K562 (cell line): ENCODE data around the gene ICAM3. TPM values are rescaled to one million over a fixed set of nuclear protein-coding genes. Genes with fewer than 3 reads are reported as not detected.
A peak's percentile ranks its signal among the peaks of the same experiment; 100 is the strongest.

Experiments used
- ATF1 ChIP-seq, 2 experiments: fragments of 450-650 bp in 1 of 2; IDR thresholded peaks; 2 replicates each; pipeline ENCODE4 v1.6.1; 2016; ENCODE audit warnings: missing compliant biosample characterization in 1 of 2, missing genetic modification characterization in 1 of 2
- CTBP1 ChIP-seq: fragments of 450-650 bp; IDR thresholded peaks from 2 replicates; pipeline ENCODE4 v1.6.1; 2016; ENCODE audit warnings: borderline replicate concordance
- E2F6 ChIP-seq, 2 experiments: IDR thresholded peaks; 2 replicates each; pipeline ENCODE4 v1.6.1; 2011; ENCODE audit warnings: borderline replicate concordance in 1 of 2, control low read depth in 1 of 2, low read depth in 1 of 2, low read length in 1 of 2, mild to moderate bottlenecking in 1 of 2, mixed read lengths in 1 of 2, moderate library complexity in 1 of 2; ENCODE audit not compliant: insufficient read depth in 1 of 2, insufficient read length in 1 of 2, poor library complexity in 1 of 2, severe bottlenecking in 1 of 2; ENCODE audit errors: extremely low read depth in 1 of 2
- LCOR ChIP-seq: sonication (generic); formaldehyde crosslinking; IDR thresholded peaks from 2 replicates; pipeline ENCODE4 v1.8.0; 2022; ENCODE audit warnings: mild to moderate bottlenecking, missing genetic modification reagents
- POLR2A ChIP-seq: fragments of 450-650 bp; conservative IDR thresholded peaks from 2 replicates; pipeline ENCODE4 v1.6.1; 2016
- POLR2B ChIP-seq: fragments of 450-650 bp; IDR thresholded peaks from 2 replicates; pipeline ENCODE4 v1.6.1; 2018; ENCODE audit warnings: low read depth; ENCODE audit not compliant: partially characterized antibody
- ZNF512 ChIP-seq: IDR thresholded peaks from 2 replicates; pipeline ENCODE4 v1.6.1; 2016; ENCODE audit warnings: missing genetic modification characterization, missing compliant biosample characterization
- polyA plus RNA-seq, 8 experiments: library from polyadenylated mRNA; depleted of rRNA in 4 of 8; stranded (reverse) in 5 of 8; unstranded in 3 of 8; fragments of >200 nt; fragmentation: Nextera tagmentation in 2 of 8; fragmentation: Illumina TruSeq in 1 of 8; extraction: Ambion mirVana in 2 of 8; extraction: Trizol in 1 of 8; gene quantifications; 2 replicates each; pipeline versions ENCODE4 v1.2.1 to v1.2.3, GENCODE V29; 2011 to 2014; ENCODE audit warnings: inconsistent platforms in 1 of 8, missing spikeins in 1 of 8
- total RNA-seq, 7 experiments: library from RNA; depleted of rRNA in 6 of 7; stranded (reverse); fragments of >200 nt in 6 of 7; fragmentation: Illumina TruSeq in 2 of 7; extraction: Trizol in 2 of 7; gene quantifications; 2 replicates each; pipeline versions ENCODE4 v1.2.1 to v1.2.3, GENCODE V29; 2011 to 2021; ENCODE audit warnings: low replicate concordance in 1 of 7
- TF ChIP-seq, protein P1 (sequence below): fragments of 150-350 bp; IDR thresholded peaks from 2 replicates; pipeline ENCODE4 v1.6.1; 2014; ENCODE audit warnings: low read depth, mild to moderate bottlenecking, low read length, borderline replicate concordance
- TF ChIP-seq, protein P2 (sequence below): fragments of 450-650 bp; IDR thresholded peaks from 2 replicates; pipeline ENCODE4 v1.6.1; 2017; ENCODE audit warnings: antibody characterized with exemption, mild to moderate bottlenecking

The ICAM3 gene
- total and polyA plus RNA-seq, 9 of the 15 experiments (the other 6 are each of a cell fraction or from before 2014, with no cell fraction given), result 6.5 to 39.5 (median 24.2) TPM

DNA sequence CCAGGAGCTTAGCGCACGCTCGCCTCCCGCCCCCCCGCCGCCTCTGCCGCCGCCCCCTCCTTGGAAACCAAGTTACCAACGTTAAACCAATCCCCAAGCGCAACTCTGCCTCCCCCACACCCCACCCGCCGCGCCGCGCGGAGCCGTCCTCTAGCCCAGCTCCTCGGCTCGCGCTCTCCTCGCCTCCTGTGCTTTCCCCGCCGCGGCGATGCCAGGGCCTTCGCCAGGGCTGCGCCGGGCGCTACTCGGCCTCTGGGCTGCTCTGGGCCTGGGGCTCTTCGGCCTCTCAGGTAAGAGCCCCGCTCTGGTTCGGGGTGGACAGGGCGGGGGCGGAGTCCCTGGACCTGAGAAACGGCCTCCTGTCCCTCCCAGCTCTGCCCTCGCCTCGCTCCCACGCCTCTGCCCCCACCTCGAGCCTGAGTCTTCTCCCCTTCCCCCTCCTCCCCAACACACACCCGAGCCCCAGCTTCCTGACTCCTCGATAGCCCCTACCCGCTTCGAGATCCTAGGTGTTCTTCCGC lies 49.5 kb downstream of the ICAM3 start, which contains the start of gene ICAM5 (continued):
- TF ChIP-seq ZNF512 (tag) (no peak), CTBP1 (peak; percentile 47; the same call in 1 of the 2 replicates), POLR2A (peak; percentile 56; the same call in 1 of the 2 replicates), LCOR (CRISPR knock-in tag) (no peak), ATF1 (CRISPR knock-in tag; IDR thresholded peaks at IDR 0.05) (no peak), ATF1 (tag; IDR thresholded peaks at IDR 0.05) (no peak), POLR2B (peak; percentile 29), E2F6 (IDR thresholded peaks at IDR 0.05; ENCODE audit: borderline replicate concordance in 1 of 2, extremely low read depth in 1 of 2, insufficient read depth in 1 of 2, insufficient read length in 1 of 2, low read depth in 1 of 2, low read length in 1 of 2, poor library complexity in 1 of 2, severe bottlenecking in 1 of 2) (peak; percentile 38 to 78)
- TF ChIP-seq, protein P1, sequence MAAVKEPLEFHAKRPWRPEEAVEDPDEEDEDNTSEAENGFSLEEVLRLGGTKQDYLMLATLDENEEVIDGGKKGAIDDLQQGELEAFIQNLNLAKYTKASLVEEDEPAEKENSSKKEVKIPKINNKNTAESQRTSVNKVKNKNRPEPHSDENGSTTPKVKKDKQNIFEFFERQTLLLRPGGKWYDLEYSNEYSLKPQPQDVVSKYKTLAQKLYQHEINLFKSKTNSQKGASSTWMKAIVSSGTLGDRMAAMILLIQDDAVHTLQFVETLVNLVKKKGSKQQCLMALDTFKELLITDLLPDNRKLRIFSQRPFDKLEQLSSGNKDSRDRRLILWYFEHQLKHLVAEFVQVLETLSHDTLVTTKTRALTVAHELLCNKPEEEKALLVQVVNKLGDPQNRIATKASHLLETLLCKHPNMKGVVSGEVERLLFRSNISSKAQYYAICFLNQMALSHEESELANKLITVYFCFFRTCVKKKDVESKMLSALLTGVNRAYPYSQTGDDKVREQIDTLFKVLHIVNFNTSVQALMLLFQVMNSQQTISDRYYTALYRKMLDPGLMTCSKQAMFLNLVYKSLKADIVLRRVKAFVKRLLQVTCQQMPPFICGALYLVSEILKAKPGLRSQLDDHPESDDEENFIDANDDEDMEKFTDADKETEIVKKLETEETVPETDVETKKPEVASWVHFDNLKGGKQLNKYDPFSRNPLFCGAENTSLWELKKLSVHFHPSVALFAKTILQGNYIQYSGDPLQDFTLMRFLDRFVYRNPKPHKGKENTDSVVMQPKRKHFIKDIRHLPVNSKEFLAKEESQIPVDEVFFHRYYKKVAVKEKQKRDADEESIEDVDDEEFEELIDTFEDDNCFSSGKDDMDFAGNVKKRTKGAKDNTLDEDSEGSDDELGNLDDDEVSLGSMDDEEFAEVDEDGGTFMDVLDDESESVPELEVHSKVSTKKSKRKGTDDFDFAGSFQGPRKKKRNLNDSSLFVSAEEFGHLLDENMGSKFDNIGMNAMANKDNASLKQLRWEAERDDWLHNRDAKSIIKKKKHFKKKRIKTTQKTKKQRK, result no peak
- TF ChIP-seq, protein P2, sequence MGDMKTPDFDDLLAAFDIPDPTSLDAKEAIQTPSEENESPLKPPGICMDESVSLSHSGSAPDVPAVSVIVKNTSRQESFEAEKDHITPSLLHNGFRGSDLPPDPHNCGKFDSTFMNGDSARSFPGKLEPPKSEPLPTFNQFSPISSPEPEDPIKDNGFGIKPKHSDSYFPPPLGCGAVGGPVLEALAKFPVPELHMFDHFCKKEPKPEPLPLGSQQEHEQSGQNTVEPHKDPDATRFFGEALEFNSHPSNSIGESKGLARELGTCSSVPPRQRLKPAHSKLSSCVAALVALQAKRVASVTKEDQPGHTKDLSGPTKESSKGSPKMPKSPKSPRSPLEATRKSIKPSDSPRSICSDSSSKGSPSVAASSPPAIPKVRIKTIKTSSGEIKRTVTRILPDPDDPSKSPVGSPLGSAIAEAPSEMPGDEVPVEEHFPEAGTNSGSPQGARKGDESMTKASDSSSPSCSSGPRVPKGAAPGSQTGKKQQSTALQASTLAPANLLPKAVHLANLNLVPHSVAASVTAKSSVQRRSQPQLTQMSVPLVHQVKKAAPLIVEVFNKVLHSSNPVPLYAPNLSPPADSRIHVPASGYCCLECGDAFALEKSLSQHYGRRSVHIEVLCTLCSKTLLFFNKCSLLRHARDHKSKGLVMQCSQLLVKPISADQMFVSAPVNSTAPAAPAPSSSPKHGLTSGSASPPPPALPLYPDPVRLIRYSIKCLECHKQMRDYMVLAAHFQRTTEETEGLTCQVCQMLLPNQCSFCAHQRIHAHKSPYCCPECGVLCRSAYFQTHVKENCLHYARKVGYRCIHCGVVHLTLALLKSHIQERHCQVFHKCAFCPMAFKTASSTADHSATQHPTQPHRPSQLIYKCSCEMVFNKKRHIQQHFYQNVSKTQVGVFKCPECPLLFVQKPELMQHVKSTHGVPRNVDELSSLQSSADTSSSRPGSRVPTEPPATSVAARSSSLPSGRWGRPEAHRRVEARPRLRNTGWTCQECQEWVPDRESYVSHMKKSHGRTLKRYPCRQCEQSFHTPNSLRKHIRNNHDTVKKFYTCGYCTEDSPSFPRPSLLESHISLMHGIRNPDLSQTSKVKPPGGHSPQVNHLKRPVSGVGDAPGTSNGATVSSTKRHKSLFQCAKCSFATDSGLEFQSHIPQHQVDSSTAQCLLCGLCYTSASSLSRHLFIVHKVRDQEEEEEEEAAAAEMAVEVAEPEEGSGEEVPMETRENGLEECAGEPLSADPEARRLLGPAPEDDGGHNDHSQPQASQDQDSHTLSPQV, result no peak
